CD4-positive, CD25-positive, alpha-beta regulatory T cell (primary cell): Measurements from ENCODE around the gene GCHFR. TPM values are rescaled to one million over a fixed set of nuclear protein-coding genes. Genes with fewer than 3 reads are reported as not detected.

ENCODE experiments used
- ATAC-seq, 2 donors: fragments of 150-1000 bp; cut with Tn5 transposase; one replicate each; pipeline ENCODE4 v1.10.0; 2021; ENCODE audit warnings: low read depth in 2 of 2, moderate number of reproducible peaks in 2 of 2, moderate library complexity in 1 of 2
- DNase-seq, 3 donors: peaks; one replicate each; pipeline versions ENCODE4 v3.0.0 to v3.0.0-alpha.2; 2012 to 2022; ENCODE audit warnings: mixed read lengths in 1 of 3
- H3K27ac ChIP-seq: one replicate; pipeline ENCODE4 v1.7.0; 2013; ENCODE audit warnings: mild to moderate bottlenecking, low read length; ENCODE audit not compliant: insufficient read depth, poor library complexity, severe bottlenecking
- H3K27me3 ChIP-seq: one replicate; pipeline ENCODE4 v1.7.0; 2013; ENCODE audit warnings: low read length; ENCODE audit not compliant: control insufficient read depth, insufficient read depth
- H3K36me3 ChIP-seq: one replicate; pipeline ENCODE4 v1.7.0; 2013; ENCODE audit warnings: mild to moderate bottlenecking, low read length, moderate library complexity; ENCODE audit not compliant: control insufficient read depth, insufficient read depth
- H3K4me1 ChIP-seq: 2 replicates; pipeline ENCODE4 v1.7.0; 2013; ENCODE audit warnings: mild to moderate bottlenecking, low read length; ENCODE audit not compliant: insufficient read depth, control insufficient read depth, poor library complexity, severe bottlenecking
- H3K4me3 ChIP-seq: one replicate; pipeline ENCODE4 v1.7.0; 2013; ENCODE audit warnings: low read depth, mild to moderate bottlenecking, low read length, moderate library complexity
- H3K9me3 ChIP-seq, 2 experiments: 1 replicate in 1 of 2; 2 replicates in 1 of 2; pipeline ENCODE4 v1.7.0; 2013; ENCODE audit warnings: low read length in 2 of 2, mild to moderate bottlenecking in 1 of 2, moderate library complexity in 1 of 2; ENCODE audit not compliant: control insufficient read depth in 2 of 2
- H3K27ac Mint-ChIP-seq, 3 donors: one replicate each; pipeline ENCODE4 v1.8.0; 2020 to 2022; ENCODE audit warnings: mild to moderate bottlenecking in 3 of 3, mixed read lengths in 3 of 3, moderate library complexity in 2 of 3
- H3K27me3 Mint-ChIP-seq: one replicate; pipeline ENCODE4 v1.8.0; 2022; ENCODE audit warnings: mild to moderate bottlenecking, mixed read lengths
- H3K36me3 Mint-ChIP-seq: one replicate; pipeline ENCODE4 v1.8.0; 2020; ENCODE audit warnings: mixed read lengths
- H3K4me1 Mint-ChIP-seq, 4 donors: one replicate each; pipeline ENCODE4 v1.8.0; 2020 to 2022; ENCODE audit warnings: mixed read lengths in 4 of 4, mild to moderate bottlenecking in 1 of 4
- H3K4me3 Mint-ChIP-seq, 4 donors: one replicate each; pipeline ENCODE4 v1.8.0; 2020 to 2022; ENCODE audit warnings: mild to moderate bottlenecking in 4 of 4, mixed read lengths in 4 of 4, moderate library complexity in 3 of 4
- H3K9me3 Mint-ChIP-seq, 7 donors: one replicate each; pipeline ENCODE4 v1.8.0; 2020 to 2022; ENCODE audit warnings: mixed read lengths in 7 of 7, mild to moderate bottlenecking in 3 of 7, moderate library complexity in 2 of 7
- polyA plus RNA-seq, 4 donors: library from polyadenylated mRNA; unstranded; fragments of 300-500 nt; fragmentation: Illumina TruSeq; gene quantifications; one replicate each; pipeline ENCODE4 v1.2.3, GENCODE V29; 2021
- total RNA-seq: library from RNA; stranded (reverse); gene quantifications from one replicate; pipeline ENCODE4 v1.2.3, GENCODE V29; 2022

The GCHFR gene
- total and polyA plus RNA-seq, 5 donors from 2014 or later = 23.4 to 163 (median 124) TPM

DNA sequence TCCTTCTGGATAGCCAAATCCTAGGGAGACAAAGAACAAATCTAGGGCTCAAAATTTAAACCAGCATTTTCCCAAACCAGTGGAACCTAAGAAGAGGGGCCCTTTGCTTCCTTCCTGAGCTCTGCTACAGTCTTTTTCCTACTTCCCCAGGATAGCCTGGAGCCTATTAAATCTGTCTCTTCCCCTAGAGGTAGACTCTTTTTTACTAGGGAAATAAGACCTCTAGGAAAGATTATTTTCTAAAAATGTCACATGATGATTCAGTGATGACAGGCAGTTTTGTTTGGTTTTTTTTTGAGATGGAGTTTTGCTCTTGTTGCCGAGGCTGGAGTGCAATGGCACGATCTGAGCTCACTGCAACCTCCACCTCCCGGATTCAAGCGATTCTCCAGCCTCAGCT lies 27.3 kb upstream of the GCHFR start:
- Mint-ChIP-seq H3K4me1 (no peaks in the 10 kb centered on the region), H3K27me3 (no peaks in the 10 kb centered on the region), H3K4me3 (no peak overlapping the region), H3K36me3 (peaks cover 19% of the 10 kb centered on the region), H3K27ac (no peak overlapping the region), H3K9me3 (no peaks in the 10 kb centered on the region)
- ATAC-seq (no peak), DNase-seq (no peak)
- peaks cover 49% of the 10 kb centered on the region for H3K36me3 ChIP-seq
- H3K27me3 ChIP-seq = no peaks in the 10 kb centered on the region
- H3K4me3 ChIP-seq = no peak overlapping the region
- H3K27ac ChIP-seq = no peak overlapping the region
- no peaks in the 10 kb centered on the region for H3K9me3 ChIP-seq
- no peaks in the 10 kb centered on the region for H3K4me1 ChIP-seq

DNA sequence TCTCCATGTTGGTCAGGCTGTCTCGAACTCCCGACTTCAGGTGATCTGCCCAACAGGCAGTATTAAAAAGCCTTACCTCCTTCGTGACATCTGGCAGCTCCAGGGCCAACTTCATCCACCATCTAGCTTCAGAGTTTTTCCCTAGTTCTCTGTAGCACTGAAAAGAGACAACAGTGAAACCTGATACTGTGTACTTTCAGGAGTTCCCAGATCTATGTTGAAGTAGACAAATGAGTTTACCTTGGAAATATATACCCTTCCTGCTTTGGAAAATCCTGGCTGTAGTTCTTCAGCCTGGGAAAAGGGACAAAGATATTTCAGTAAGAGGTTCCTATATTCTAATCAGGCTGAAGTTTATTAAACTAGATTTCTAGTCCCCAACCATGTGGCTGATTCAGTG lies 26.8 kb upstream of the GCHFR start:
- Histone ChIP-seq H3K4me1 (no peaks in the 10 kb centered on the region), H3K27ac (no peak overlapping the region), H3K9me3 (no peaks in the 10 kb centered on the region), H3K4me3 (no peak overlapping the region), H3K36me3 (peaks cover 49% of the 10 kb centered on the region), H3K27me3 (no peaks in the 10 kb centered on the region)
- Mint-ChIP-seq H3K27ac (no peak overlapping the region), H3K36me3 (peaks cover 19% of the 10 kb centered on the region), H3K4me3 (no peak overlapping the region), H3K4me1 (no peaks in the 10 kb centered on the region), H3K9me3 (no peaks in the 10 kb centered on the region), H3K27me3 (no peaks in the 10 kb centered on the region)
- ATAC-seq (no peak), DNase-seq (no peak)

DNA sequence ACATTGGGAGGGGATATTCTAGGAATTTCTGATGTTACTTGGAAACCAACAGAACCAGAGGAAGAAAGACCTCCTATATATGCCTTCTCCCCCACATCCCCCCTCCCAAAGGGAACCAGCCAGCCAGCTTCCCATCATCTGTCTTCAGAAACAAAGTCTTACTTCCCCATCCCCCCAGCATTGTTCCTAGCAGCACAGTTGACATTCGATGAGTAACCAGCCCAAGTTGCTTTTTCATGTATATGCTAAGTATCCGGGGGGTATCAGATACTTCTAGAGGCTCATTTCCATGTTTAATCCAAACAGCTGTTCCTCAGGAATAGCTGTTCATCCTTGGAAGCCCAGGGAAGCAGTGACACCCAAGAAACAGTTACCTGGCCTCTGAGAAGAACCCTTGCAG lies 24.8 kb upstream of the GCHFR start:
- no peak overlapping the region for H3K27ac ChIP-seq
- Mint-ChIP-seq H3K9me3 (no peaks in the 10 kb centered on the region), H3K4me3 (no peak overlapping the region), H3K4me1 (peaks cover 2 to 10% (median 7%) of the 10 kb centered on the region in 4 donors), H3K27me3 (no peaks in the 10 kb centered on the region), H3K27ac (no peak overlapping the region), H3K36me3 (peaks cover 18% of the 10 kb centered on the region)
- H3K27me3 ChIP-seq = no peaks in the 10 kb centered on the region
- no peak overlapping the region for H3K4me3 ChIP-seq
- DNase-seq (no peak), ATAC-seq (no peak)
- peaks cover 51% of the 10 kb centered on the region for H3K36me3 ChIP-seq
- H3K4me1 ChIP-seq = peaks cover 11% of the 10 kb centered on the region
- H3K9me3 ChIP-seq = no peaks in the 10 kb centered on the region

DNA sequence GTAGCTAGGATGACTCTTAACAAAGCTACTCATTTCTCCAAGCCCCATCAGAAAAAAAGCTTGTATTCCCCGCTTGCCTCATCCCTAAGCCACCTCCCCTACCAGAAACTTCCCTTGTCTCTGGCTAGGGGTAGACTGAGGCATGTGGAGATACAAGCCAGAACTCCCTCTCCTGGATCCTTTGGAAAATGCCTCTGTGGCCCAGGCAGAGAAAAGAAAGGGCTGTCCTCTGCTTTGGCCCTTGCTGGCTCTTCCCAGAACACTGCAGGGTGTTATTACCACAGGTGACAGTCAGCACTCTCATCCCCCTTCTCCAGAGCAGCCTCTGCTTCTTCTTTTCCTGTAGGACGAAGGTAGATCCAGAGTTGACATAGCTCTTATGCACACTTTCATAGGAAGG lies 24.0 kb upstream of the GCHFR start:
- Histone ChIP-seq H3K9me3 (no peaks in the 10 kb centered on the region), H3K36me3 (peaks cover 50% of the 10 kb centered on the region), H3K4me3 (no peak overlapping the region), H3K4me1 (peaks cover 17% of the 10 kb centered on the region), H3K27me3 (no peaks in the 10 kb centered on the region), H3K27ac (no peak overlapping the region)
- ATAC-seq (no peak), DNase-seq (no peak)
- Mint-ChIP-seq H3K27me3 (no peaks in the 10 kb centered on the region), H3K27ac (peak overlapping the region in 1 of 3 donors; percentile 56), H3K9me3 (no peaks in the 10 kb centered on the region), H3K36me3 (peaks cover 19% of the 10 kb centered on the region), H3K4me1 (peaks cover 2 to 12% (median 9%) of the 10 kb centered on the region in 4 donors), H3K4me3 (no peak overlapping the region)

DNA sequence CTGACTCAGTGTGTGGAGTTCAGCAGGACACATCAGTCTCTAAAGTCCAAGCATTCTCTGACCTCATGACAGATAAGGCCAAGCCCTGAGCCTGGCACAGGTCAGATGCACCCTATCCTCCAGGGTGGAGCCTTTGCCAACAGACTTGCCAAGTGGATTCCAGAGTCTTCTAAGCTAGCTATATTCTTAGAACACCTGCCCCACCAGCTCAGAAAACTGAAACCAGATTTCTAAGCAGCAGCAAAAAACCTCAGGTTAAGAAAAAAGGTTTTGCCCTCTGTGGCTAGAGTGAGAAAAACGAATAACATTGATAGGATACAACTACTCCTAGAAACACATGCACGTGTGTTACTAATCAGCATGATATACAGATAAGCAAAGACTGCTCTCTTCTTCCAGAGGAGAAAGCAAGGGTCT lies 20.4 kb upstream of the GCHFR start:
- no peaks in the 10 kb centered on the region for H3K27me3 ChIP-seq
- H3K4me3 ChIP-seq = no peak overlapping the region
- H3K36me3 Mint-ChIP-seq = peaks cover 17% of the 10 kb centered on the region
- ATAC-seq (peak in 1 of 2 donors; percentile 35), DNase-seq (peak in 1 of 3 donors; percentile 76)
- H3K9me3 ChIP-seq = no peaks in the 10 kb centered on the region
- H3K27ac Mint-ChIP-seq = peak overlapping the region; percentile 38 to 97 (median 95)
- H3K27me3 Mint-ChIP-seq = no peaks in the 10 kb centered on the region
- H3K4me1 ChIP-seq = peaks cover 17% of the 10 kb centered on the region
- peaks cover 28% of the 10 kb centered on the region for H3K36me3 ChIP-seq
- H3K4me3 Mint-ChIP-seq = peak overlapping the region in 3 of 4 donors; percentile 69 to 78 (median 74)
- no peaks in the 10 kb centered on the region for H3K9me3 Mint-ChIP-seq
- peak overlapping the region; percentile 85 for H3K27ac ChIP-seq
- peaks cover 4 to 12% (median 9%) of the 10 kb centered on the region in 4 donors for H3K4me1 Mint-ChIP-seq

DNA sequence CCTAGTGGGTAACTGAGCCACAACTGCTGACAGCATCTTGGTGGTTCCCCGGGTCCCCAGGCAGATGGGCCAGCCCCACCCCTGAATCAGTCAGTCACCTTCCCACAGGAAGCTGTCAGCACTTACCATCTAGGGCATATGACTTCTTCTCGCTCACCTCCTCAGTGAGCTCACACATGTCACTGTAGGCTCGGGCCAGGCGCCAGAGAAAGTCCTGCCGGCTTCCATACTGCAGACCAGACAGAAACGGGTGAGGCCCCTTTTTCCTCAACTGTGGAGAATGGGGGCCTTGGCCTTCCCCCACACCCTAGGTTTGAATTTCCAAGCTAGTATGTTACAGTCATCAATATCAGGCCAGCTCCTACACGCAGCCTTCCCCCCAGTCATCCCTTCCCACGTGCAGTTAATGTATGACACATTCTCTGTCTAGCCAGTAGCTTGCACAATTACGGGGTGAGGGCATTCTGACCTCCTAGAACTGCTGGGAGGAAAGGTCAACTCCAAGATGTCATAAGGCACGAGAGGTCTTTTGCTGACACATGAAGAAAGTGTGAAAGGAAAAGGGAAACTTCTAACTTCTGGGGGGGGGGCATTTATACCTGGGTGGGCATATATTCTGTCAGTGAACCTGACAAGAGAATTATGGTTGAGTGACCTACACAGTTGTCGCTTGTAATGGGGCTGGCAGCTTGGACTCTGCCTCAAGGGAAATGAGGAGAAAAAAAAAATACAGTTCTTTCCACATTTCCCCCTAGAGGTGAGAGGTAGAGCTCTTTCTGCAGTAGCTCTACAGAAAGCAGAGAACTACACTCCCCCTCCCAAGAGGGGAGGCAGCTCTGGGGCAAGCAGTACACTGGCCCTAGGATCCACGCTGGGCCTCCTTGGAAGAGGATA lies 19.7 kb upstream of the GCHFR start:
- peak overlapping the region; percentile 85 for H3K27ac ChIP-seq

DNA sequence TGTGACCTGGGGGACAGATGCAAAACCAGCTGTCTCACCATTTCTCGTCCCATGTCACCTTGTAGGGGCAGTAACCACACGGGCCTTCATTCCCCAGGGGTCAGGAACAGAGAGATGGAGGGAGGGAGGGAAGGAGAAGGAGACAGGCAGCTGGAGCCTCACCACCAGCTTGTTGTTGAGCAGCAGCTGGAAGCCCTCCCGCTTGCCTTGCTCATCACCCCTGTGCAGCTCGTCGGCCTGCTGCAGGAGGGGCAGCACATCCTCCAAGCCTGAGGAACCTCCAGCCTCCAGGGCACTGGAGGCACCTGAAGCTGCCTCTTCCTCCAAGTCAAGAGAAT lies 19.1 kb upstream of the GCHFR start:
- Histone ChIP-seq H3K27me3 (no peaks in the 10 kb centered on the region), H3K4me3 (no peak overlapping the region), H3K9me3 (no peaks in the 10 kb centered on the region), H3K4me1 (peaks cover 17% of the 10 kb centered on the region), H3K36me3 (peaks cover 17% of the 10 kb centered on the region), H3K27ac (peak overlapping the region; percentile 85)
- Mint-ChIP-seq H3K4me1 (peaks cover 4 to 12% (median 9%) of the 10 kb centered on the region in 4 donors), H3K36me3 (peaks cover 17% of the 10 kb centered on the region), H3K27me3 (no peaks in the 10 kb centered on the region), H3K4me3 (peak overlapping the region in 1 of 4 donors; percentile 49), H3K27ac (peak overlapping the region in 2 of 3 donors; percentile 95 to 97), H3K9me3 (no peaks in the 10 kb centered on the region)
- no peak for ATAC-seq
- no peak for DNase-seq

More for the DNA sequence above, 19.7 kb upstream of the GCHFR start:
- Mint-ChIP-seq H3K27me3 (no peaks in the 10 kb centered on the region), H3K4me3 (peak overlapping the region; percentile 59 to 78 (median 72)), H3K36me3 (peaks cover 17% of the 10 kb centered on the region), H3K9me3 (no peaks in the 10 kb centered on the region), H3K27ac (peak overlapping the region; percentile 93 to 97 (median 95)), H3K4me1 (peaks cover 4 to 12% (median 9%) of the 10 kb centered on the region in 4 donors)
- Histone ChIP-seq H3K36me3 (peaks cover 23% of the 10 kb centered on the region), H3K27me3 (no peaks in the 10 kb centered on the region), H3K4me3 (peak overlapping the region; percentile 1), H3K9me3 (no peaks in the 10 kb centered on the region), H3K4me1 (peaks cover 17% of the 10 kb centered on the region)
- ATAC-seq (peak; percentile 92 to 93), DNase-seq (peak; percentile 50 to 84 (median 64))
